Spleen (tissue), 7 donors: ENCODE data around the gene FBXO9.

Experiments used
- POLR2A ChIP-seq, 3 donors: fragments of 450-650 bp; IDR thresholded peaks; one replicate each; pipeline ENCODE4 v1.5.1; 2017; ENCODE audit warnings: antibody characterized with exemption in 3 of 3, mild to moderate bottlenecking in 1 of 3
- POLR2AphosphoS5 ChIP-seq, 3 donors: sonication (generic); formaldehyde crosslinking; IDR thresholded peaks; one replicate each; pipeline ENCODE4 v1.5.1; 2017; ENCODE audit warnings: antibody characterized with exemption in 3 of 3
- TF ChIP-seq, protein P1 (sequence below), 11 experiments: fragments of 200-600 bp in 7 of 11; fragments of 450-650 bp in 4 of 11; sonication (generic) in 4 of 11; IDR thresholded peaks in 8 of 11; conservative IDR thresholded peaks in 3 of 11; 1 replicate in 7 of 11; 2 replicates in 4 of 11; pipeline versions ENCODE4 v1.4.0 to v1.8.0; 2016 to 2021; ENCODE audit warnings: antibody characterized with exemption in 11 of 11, inconsistent platforms in 4 of 11, mild to moderate bottlenecking in 1 of 11
- donor health status: DM: no; HTN: no; CAD: no; lungs with moderate emphysema.
- donor health status: DM: no; HTN: no; CAD: no.
- donor health status: DM: no; HTN: no; CAD: no.

GRCh38 chr6:53112404-53112803 lies 47.2 kb downstream of the FBXO9 start:
- TF ChIP-seq, protein P1, sequence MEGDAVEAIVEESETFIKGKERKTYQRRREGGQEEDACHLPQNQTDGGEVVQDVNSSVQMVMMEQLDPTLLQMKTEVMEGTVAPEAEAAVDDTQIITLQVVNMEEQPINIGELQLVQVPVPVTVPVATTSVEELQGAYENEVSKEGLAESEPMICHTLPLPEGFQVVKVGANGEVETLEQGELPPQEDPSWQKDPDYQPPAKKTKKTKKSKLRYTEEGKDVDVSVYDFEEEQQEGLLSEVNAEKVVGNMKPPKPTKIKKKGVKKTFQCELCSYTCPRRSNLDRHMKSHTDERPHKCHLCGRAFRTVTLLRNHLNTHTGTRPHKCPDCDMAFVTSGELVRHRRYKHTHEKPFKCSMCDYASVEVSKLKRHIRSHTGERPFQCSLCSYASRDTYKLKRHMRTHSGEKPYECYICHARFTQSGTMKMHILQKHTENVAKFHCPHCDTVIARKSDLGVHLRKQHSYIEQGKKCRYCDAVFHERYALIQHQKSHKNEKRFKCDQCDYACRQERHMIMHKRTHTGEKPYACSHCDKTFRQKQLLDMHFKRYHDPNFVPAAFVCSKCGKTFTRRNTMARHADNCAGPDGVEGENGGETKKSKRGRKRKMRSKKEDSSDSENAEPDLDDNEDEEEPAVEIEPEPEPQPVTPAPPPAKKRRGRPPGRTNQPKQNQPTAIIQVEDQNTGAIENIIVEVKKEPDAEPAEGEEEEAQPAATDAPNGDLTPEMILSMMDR (IDR thresholded peaks at IDR 0.05 in 8 of 11, conservative IDR thresholded peaks at IDR 0.05 in 3 of 11), result no peak
- no peak for TF ChIP-seq POLR2AphosphoS5 (IDR thresholded peaks at IDR 0.05)
- no peak for TF ChIP-seq POLR2A (IDR thresholded peaks at IDR 0.05)
